Activated CD4-positive, alpha-beta T cell treated with anti-CD3 and anti-CD28 coated beads, Interleukin-2, amount 10 ng/mL, durations not matched to agents 7 days and 5 days (primary cell): ENCODE measurements around the gene SPON1. TPM values are rescaled to one million over a fixed set of nuclear protein-coding genes. Genes with fewer than 3 reads are reported as not detected.
"Not testable (repeated sequence)": the region's sequence is repeated elsewhere in the genome, so short reads cannot be mapped to it uniquely, and the experiment has no call there.

ENCODE experiments used
- CTCF ChIA-PET: fragments of 350-600 bp; sonication (Branson Sonifier 250); formaldehyde crosslinking; loops from one replicate; lab custom pipeline; 2021; ENCODE audit warnings: antibody characterized with exemption; lab: Charles Lee
- POLR2A ChIA-PET: fragments of 350-600 bp; sonication (Branson Sonifier 250); formaldehyde crosslinking; loops from one replicate; lab custom pipeline; 2021; ENCODE audit warnings: antibody characterized with exemption; lab: Charles Lee
- DNase-seq: peaks from one replicate; pipeline ENCODE4 v3.0.0-alpha.2; 2020
- H3K27ac Mint-ChIP-seq: one replicate; pipeline ENCODE4 v1.8.0; 2021; ENCODE audit warnings: mild to moderate bottlenecking, moderate library complexity, mixed read lengths
- H3K27me3 Mint-ChIP-seq: one replicate; pipeline ENCODE4 v1.8.0; 2021; ENCODE audit warnings: mixed read lengths
- H3K36me3 Mint-ChIP-seq: one replicate; pipeline ENCODE4 v1.8.0; 2021; ENCODE audit warnings: low read depth, mixed read lengths
- H3K4me1 Mint-ChIP-seq: one replicate; pipeline ENCODE4 v1.8.0; 2021; ENCODE audit warnings: mixed read lengths
- H3K4me3 Mint-ChIP-seq: one replicate; pipeline ENCODE4 v1.8.0; 2021; ENCODE audit warnings: mild to moderate bottlenecking, moderate library complexity, mixed read lengths
- H3K9me3 Mint-ChIP-seq: one replicate; pipeline ENCODE4 v1.8.0; 2021; ENCODE audit warnings: mixed read lengths
- total RNA-seq, 2 experiments: library from RNA; stranded (reverse); gene quantifications; one replicate each; pipeline ENCODE4 v1.2.3, GENCODE V29; 2021

SPON1 gene
- total RNA-seq, 2 experiments from 2014 or later = 1.4 to 1.6 TPM

GRCh38 chr11:14081581-14082231 lies 119.2 kb downstream of the SPON1 start:
- Mint-ChIP-seq H3K4me1 (peaks cover 28% of the 10 kb centered on the region), H3K27ac (no peak overlapping the region), H3K4me3 (no peak overlapping the region), H3K36me3 (peaks cover 5% of the 10 kb centered on the region), H3K9me3 (peaks cover 2% of the 10 kb centered on the region), H3K27me3 (peaks cover 21% of the 10 kb centered on the region)
- CTCF ChIA-PET = interaction anchor here (1.3 kb wide), 1 partner anchor 118 kb away, joined by 5 read pairs; no protein-coding TSS in a partner anchor
- POLR2A ChIA-PET = no interaction called here
- no peak for DNase-seq

- ChIA-PET POLR2A (no interaction called here), CTCF (interaction anchor here (0.5 to 1.3 kb wide), 2 partner anchors 117 to 1339 kb away, joined by 3 to 5 read pairs; no protein-coding TSS in a partner anchor)
- Mint-ChIP-seq H3K4me1 (peaks cover 24% of the 10 kb centered on the region), H3K36me3 (peaks cover 5% of the 10 kb centered on the region), H3K4me3 (no peak overlapping the region), H3K27me3 (peaks cover 23% of the 10 kb centered on the region), H3K27ac (no peak overlapping the region), H3K9me3 (peaks cover 6% of the 10 kb centered on the region)
- DNase-seq = no peak
Measured at GRCh38 chr11:14082338-14082737, 119.8 kb downstream of the SPON1 start.

- Mint-ChIP-seq H3K4me1 (peaks cover 11% of the 10 kb centered on the region), H3K27me3 (peaks cover 25% of the 10 kb centered on the region)
- H3K4me3 Mint-ChIP-seq, POLR2A ChIA-PET, DNase-seq, H3K9me3 Mint-ChIP-seq, H3K27ac Mint-ChIP-seq, CTCF ChIA-PET, H3K36me3 Mint-ChIP-seq: not testable (repeated sequence)
Measured at GRCh38 chr11:14088861-14089260, 126.3 kb downstream of the SPON1 start.

- no peak overlapping the region for H3K27ac Mint-ChIP-seq
- H3K4me3 Mint-ChIP-seq = no peak overlapping the region
- H3K27me3 Mint-ChIP-seq = peaks cover 20% of the 10 kb centered on the region
- H3K36me3 Mint-ChIP-seq = peaks cover 2% of the 10 kb centered on the region
- no peak for DNase-seq
- H3K9me3 Mint-ChIP-seq = peaks cover 8% of the 10 kb centered on the region
- ChIA-PET POLR2A (no interaction called here), CTCF (interaction anchor here (0.6 kb wide), 1 partner anchor 188 kb away, joined by 3 read pairs; no protein-coding TSS in a partner anchor)
- H3K4me1 Mint-ChIP-seq = peaks cover 11% of the 10 kb centered on the region
Measured at GRCh38 chr11:14089690-14090462, 127.4 kb downstream of the SPON1 start.

GRCh38 chr11:14090631-14091030 lies 128.1 kb downstream of the SPON1 start:
- CTCF ChIA-PET = interaction anchor here (0.6 kb wide), 1 partner anchor 189 kb away, joined by 3 read pairs; no protein-coding TSS in a partner anchor
- Mint-ChIP-seq H3K27me3 (peaks cover 19% of the 10 kb centered on the region), H3K4me1 (peaks cover 11% of the 10 kb centered on the region)
- POLR2A ChIA-PET, H3K36me3 Mint-ChIP-seq, H3K27ac Mint-ChIP-seq, H3K9me3 Mint-ChIP-seq, DNase-seq, H3K4me3 Mint-ChIP-seq: not testable (repeated sequence)

GRCh38 chr11:14093065-14093464 lies 130.5 kb downstream of the SPON1 start:
- Mint-ChIP-seq H3K4me3 (no peak overlapping the region), H3K27ac (no peak overlapping the region), H3K27me3 (peaks cover under 1% of the 10 kb centered on the region), H3K36me3 (no peaks in the 10 kb centered on the region), H3K4me1 (peaks cover 11% of the 10 kb centered on the region), H3K9me3 (no peaks in the 10 kb centered on the region)
- ChIA-PET CTCF (no interaction called here), POLR2A (no interaction called here)
- no peak for DNase-seq

GRCh38 chr11:14094481-14095037 lies 132.0 kb downstream of the SPON1 start:
- Mint-ChIP-seq H3K27me3 (no peaks in the 10 kb centered on the region), H3K4me1 (peaks cover 4% of the 10 kb centered on the region), H3K4me3 (no peak overlapping the region), H3K9me3 (no peaks in the 10 kb centered on the region), H3K27ac (no peak overlapping the region), H3K36me3 (no peaks in the 10 kb centered on the region)
- no peak for DNase-seq
- ChIA-PET CTCF (no interaction called here), POLR2A (no interaction called here)

- no peaks in the 10 kb centered on the region for H3K36me3 Mint-ChIP-seq
- H3K4me3 Mint-ChIP-seq = no peak overlapping the region
- no peak for DNase-seq
- no peaks in the 10 kb centered on the region for H3K27me3 Mint-ChIP-seq
- ChIA-PET CTCF (no interaction called here), POLR2A (no interaction called here)
- no peaks in the 10 kb centered on the region for H3K4me1 Mint-ChIP-seq
- no peak overlapping the region for H3K27ac Mint-ChIP-seq
- no peaks in the 10 kb centered on the region for H3K9me3 Mint-ChIP-seq
Measured at GRCh38 chr11:14095882-14096281, 133.4 kb downstream of the SPON1 start.

- H3K27ac Mint-ChIP-seq = no peak overlapping the region
- H3K4me1 Mint-ChIP-seq = no peaks in the 10 kb centered on the region
- no peaks in the 10 kb centered on the region for H3K36me3 Mint-ChIP-seq
- CTCF ChIA-PET = no interaction called here
- no peak overlapping the region for H3K4me3 Mint-ChIP-seq
- no peaks in the 10 kb centered on the region for H3K9me3 Mint-ChIP-seq
- H3K27me3 Mint-ChIP-seq = no peaks in the 10 kb centered on the region
- POLR2A ChIA-PET = no interaction called here
- no peak for DNase-seq
Measured at GRCh38 chr11:14096606-14097005, 134.1 kb downstream of the SPON1 start.

GRCh38 chr11:14101388-14101787 lies 138.9 kb downstream of the SPON1 start:
- Mint-ChIP-seq H3K27ac (no peak overlapping the region), H3K27me3 (no peaks in the 10 kb centered on the region), H3K9me3 (no peaks in the 10 kb centered on the region), H3K4me3 (no peak overlapping the region), H3K36me3 (no peaks in the 10 kb centered on the region), H3K4me1 (no peaks in the 10 kb centered on the region)
- POLR2A ChIA-PET = no interaction called here
- CTCF ChIA-PET = no interaction called here
- DNase-seq = no peak

- Mint-ChIP-seq H3K27ac (no peak overlapping the region), H3K27me3 (no peaks in the 10 kb centered on the region), H3K4me1 (no peaks in the 10 kb centered on the region), H3K4me3 (no peak overlapping the region), H3K36me3 (no peaks in the 10 kb centered on the region), H3K9me3 (no peaks in the 10 kb centered on the region)
- ChIA-PET POLR2A (no interaction called here), CTCF (no interaction called here)
- DNase-seq = no peak
Measured at GRCh38 chr11:14102766-14103165, 140.2 kb downstream of the SPON1 start.

GRCh38 chr11:14105446-14105845 lies 142.9 kb downstream of the SPON1 start:
- POLR2A ChIA-PET = no interaction called here

More at GRCh38 chr11:14105446-14105845, 142.9 kb downstream of the SPON1 start:
- CTCF ChIA-PET = no interaction called here
- Mint-ChIP-seq H3K27ac (no peak overlapping the region), H3K4me1 (no peaks in the 10 kb centered on the region), H3K9me3 (no peaks in the 10 kb centered on the region), H3K4me3 (no peak overlapping the region), H3K36me3 (no peaks in the 10 kb centered on the region), H3K27me3 (no peaks in the 10 kb centered on the region)
- no peak for DNase-seq
